ENCODE data around the gene CBR3. TPM values are rescaled to one million over a fixed set of nuclear protein-coding genes. Genes with fewer than 3 reads are reported as not detected.
A peak's percentile ranks its signal among the peaks of the same experiment; 100 is the strongest.
"Not testable (repeated sequence)": the region's sequence is repeated elsewhere in the genome, so short reads cannot be mapped to it uniquely, and the experiment has no call there.

CBR3 gene
- total and polyA plus RNA-seq, 10 donors: 1.4 to 4.5 (median 2.9) TPM

GRCh38 chr21:36141513-36141925 lies 6.6 kb downstream of the CBR3 start:
- Histone ChIP-seq H3K4me3 (no peak overlapping the region), H3K27me3 (replicated peaks in 1 of 7) (no peaks in the 10 kb centered on the region), H3K27ac (no peak overlapping the region), H3K9me3 (no peaks in the 10 kb centered on the region), H3K36me3 (no peaks in the 10 kb centered on the region), H3K4me1 (peaks cover under 1 to 32% (median 19%) of the 10 kb centered on the region in 6 donors)
- TF ChIP-seq, protein P1, sequence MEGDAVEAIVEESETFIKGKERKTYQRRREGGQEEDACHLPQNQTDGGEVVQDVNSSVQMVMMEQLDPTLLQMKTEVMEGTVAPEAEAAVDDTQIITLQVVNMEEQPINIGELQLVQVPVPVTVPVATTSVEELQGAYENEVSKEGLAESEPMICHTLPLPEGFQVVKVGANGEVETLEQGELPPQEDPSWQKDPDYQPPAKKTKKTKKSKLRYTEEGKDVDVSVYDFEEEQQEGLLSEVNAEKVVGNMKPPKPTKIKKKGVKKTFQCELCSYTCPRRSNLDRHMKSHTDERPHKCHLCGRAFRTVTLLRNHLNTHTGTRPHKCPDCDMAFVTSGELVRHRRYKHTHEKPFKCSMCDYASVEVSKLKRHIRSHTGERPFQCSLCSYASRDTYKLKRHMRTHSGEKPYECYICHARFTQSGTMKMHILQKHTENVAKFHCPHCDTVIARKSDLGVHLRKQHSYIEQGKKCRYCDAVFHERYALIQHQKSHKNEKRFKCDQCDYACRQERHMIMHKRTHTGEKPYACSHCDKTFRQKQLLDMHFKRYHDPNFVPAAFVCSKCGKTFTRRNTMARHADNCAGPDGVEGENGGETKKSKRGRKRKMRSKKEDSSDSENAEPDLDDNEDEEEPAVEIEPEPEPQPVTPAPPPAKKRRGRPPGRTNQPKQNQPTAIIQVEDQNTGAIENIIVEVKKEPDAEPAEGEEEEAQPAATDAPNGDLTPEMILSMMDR (IDR thresholded peaks at IDR 0.05 in 8 of 11, conservative IDR thresholded peaks at IDR 0.05 in 3 of 11): peak; percentile 64 to 93 (median 88)
- peak; percentile 46 to 58 (median 54) for TF ChIP-seq POLR2AphosphoS5 (IDR thresholded peaks at IDR 0.05)
- TF ChIP-seq POLR2A (IDR thresholded peaks at IDR 0.05): no peak
- WGBS, 5 donors: 4 to 21% (median 12%) methylated on average over 6 of the region's 6 CpGs
- intact Hi-C loops (cut with DNase I; ENCODE audit: low total_unique reads): loop anchor here (5.0 kb wide), 1 partner anchor 191 kb away; no protein-coding TSS in a partner anchor
- DNase-seq: peak; percentile 88

GRCh38 chr21:36144233-36144632 lies 9.4 kb downstream of the CBR3 start:
- H3K4me3 ChIP-seq; H3K27me3 ChIP-seq (replicated peaks in 1 of 7): not testable (repeated sequence)

DNA sequence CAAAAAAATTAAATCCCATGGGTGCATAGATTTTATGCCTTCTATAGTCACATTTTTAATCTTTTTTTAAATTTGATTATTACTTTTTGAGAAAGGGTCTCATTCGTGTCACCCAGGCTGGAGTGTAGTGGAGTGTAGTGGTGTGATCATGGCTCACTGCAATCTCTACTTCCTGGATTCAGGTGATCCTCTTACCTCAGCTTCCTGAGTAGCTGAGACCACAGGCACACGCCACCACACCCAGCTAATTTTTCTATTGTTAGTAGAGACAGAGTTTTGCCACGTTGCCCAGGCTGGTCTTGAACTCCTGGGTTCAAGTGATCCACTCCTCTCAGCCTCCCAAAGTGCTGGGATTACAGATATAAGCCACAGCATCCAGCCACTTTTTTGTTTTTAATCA lies 10.4 kb downstream of the CBR3 start:
- DNase-seq: no peak
- 28 to 44% (median 33%) methylated on average over 3 of the region's 3 CpGs for WGBS, 5 donors
- no peak for TF ChIP-seq POLR2AphosphoS5 (IDR thresholded peaks at IDR 0.05)
- TF ChIP-seq, protein P1 (IDR thresholded peaks at IDR 0.05 in 8 of 11, conservative IDR thresholded peaks at IDR 0.05 in 3 of 11): no peak
- TF ChIP-seq POLR2A (IDR thresholded peaks at IDR 0.05): no peak
- peak overlapping the region in 3 of 8 donors; percentile 2 to 26 (median 15) for H3K27ac ChIP-seq
- H3K27me3 ChIP-seq (replicated peaks in 1 of 7): no peaks in the 10 kb centered on the region
- H3K36me3 ChIP-seq: no peaks in the 10 kb centered on the region
- H3K4me1 ChIP-seq: peaks cover 8 to 37% (median 25%) of the 10 kb centered on the region in 6 donors
- no peak overlapping the region for H3K4me3 ChIP-seq
- intact Hi-C loops (cut with DNase I; ENCODE audit: low total_unique reads): no loop called here
- H3K9me3 ChIP-seq: no peaks in the 10 kb centered on the region

More at GRCh38 chr21:36144233-36144632, 9.4 kb downstream of the CBR3 start:
- DNase-seq, H3K36me3 ChIP-seq, H3K27ac ChIP-seq, H3K9me3 ChIP-seq: not testable (repeated sequence)
- peaks cover 0 to 27% (median 16%) of the 10 kb centered on the region in 6 donors for H3K4me1 ChIP-seq
- 64 to 90% (median 87%) methylated on average over 5 to 6 of the region's 6 CpGs for WGBS, 5 donors
- intact Hi-C loops (cut with DNase I; ENCODE audit: low total_unique reads): loop anchor here (5.0 kb wide), 1 partner anchor 188 kb away; no protein-coding TSS in a partner anchor

DNA sequence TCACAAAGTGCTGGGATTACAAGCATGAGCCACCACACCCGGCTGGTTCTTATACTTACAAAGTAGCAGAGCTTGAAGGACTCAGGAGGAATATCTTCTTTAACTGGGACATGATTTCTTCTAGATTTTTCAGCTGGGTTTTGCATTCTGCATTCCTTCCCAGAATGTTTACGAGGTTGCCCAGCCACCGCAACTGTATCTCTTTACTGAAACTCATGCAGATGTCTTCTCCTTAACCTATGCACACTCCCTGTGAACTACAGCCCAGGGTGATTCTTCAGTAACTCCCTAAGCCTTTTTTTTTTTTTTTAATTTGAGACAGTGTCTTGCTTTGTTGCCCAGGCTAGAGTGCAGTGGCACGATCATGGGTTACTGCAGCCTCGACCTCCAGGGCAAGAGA lies 13.0 kb downstream of the CBR3 start:
- intact Hi-C loops (cut with DNase I; ENCODE audit: low total_unique reads): no loop called here

DNA sequence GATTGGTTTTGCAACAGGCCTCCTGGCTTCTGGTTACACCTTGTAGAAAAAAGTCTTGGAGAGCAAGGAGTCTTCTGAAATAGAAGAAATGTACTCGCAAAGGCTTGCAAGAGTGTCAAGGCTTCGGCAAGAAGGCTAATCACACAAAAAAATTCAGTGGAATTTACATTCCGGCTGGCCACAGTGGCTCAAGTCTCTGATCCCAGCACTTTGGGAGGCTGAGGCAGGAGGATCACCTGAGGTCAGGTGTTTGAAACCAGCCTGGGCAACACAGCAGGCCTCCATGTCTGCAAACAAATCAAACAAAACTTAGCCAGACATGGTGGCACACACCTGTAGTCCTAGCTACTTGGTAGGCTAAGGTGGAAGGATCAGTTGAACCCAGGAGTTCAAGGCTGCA lies 14.0 kb downstream of the CBR3 start:
- intact Hi-C loops (cut with DNase I; ENCODE audit: low total_unique reads): no loop called here
- WGBS, 5 donors: 90 to 98% (median 96%) methylated on average over 3 of the region's 3 CpGs
- Histone ChIP-seq H3K27me3 (replicated peaks in 1 of 7) (no peaks in the 10 kb centered on the region), H3K4me1 (peaks cover 13 to 45% (median 26%) of the 10 kb centered on the region in 6 donors), H3K9me3 (no peaks in the 10 kb centered on the region), H3K4me3 (no peak overlapping the region), H3K36me3 (no peaks in the 10 kb centered on the region), H3K27ac (peak overlapping the region in 1 of 8 donors; percentile 81)
- peak; percentile 28 for DNase-seq
- TF ChIP-seq, protein P1 (IDR thresholded peaks at IDR 0.05 in 8 of 11, conservative IDR thresholded peaks at IDR 0.05 in 3 of 11): no peak
- TF ChIP-seq POLR2A (IDR thresholded peaks at IDR 0.05): no peak
- TF ChIP-seq POLR2AphosphoS5 (IDR thresholded peaks at IDR 0.05): no peak

More for the DNA sequence above, 13.0 kb downstream of the CBR3 start:
- H3K27ac ChIP-seq: no peak overlapping the region
- no peaks in the 10 kb centered on the region for H3K9me3 ChIP-seq
- DNase-seq: peak; percentile 4
- TF ChIP-seq POLR2AphosphoS5 (IDR thresholded peaks at IDR 0.05) (no peak), POLR2A (IDR thresholded peaks at IDR 0.05) (no peak)
- H3K4me1 ChIP-seq: peaks cover 13 to 37% (median 26%) of the 10 kb centered on the region in 6 donors
- H3K4me3 ChIP-seq: no peak overlapping the region
- H3K27me3 ChIP-seq (replicated peaks in 1 of 7): no peaks in the 10 kb centered on the region
- no peaks in the 10 kb centered on the region for H3K36me3 ChIP-seq
- WGBS, 5 donors: 84 to 93% (median 88%) methylated on average over 5 of the region's 5 CpGs

Measured in spleen (tissue), 11 donors.